ENCODE data around the gene CPE. TPM values are rescaled to one million over a fixed set of nuclear protein-coding genes. Genes with fewer than 3 reads are reported as not detected.

CPE gene
- total and polyA plus RNA-seq, 10 of the 15 experiments (the other 5 are each of a cell fraction or from before 2014, with no cell fraction given), result 0.05 to 0.14 TPM; not detected in 8

- H3K9ac ChIP-seq (ENCODE audit: control insufficient read depth, insufficient read depth, low read length), result no peak overlapping the region
- DNase-seq (ENCODE audit: low read depth, low spot score) (no peak), ATAC-seq (no peak), FAIRE-seq (no peak)
- intact Hi-C loops (cut with micrococcal nuclease; ENCODE audit: unreplicated experiment), result no loop called here
- no peak overlapping the region for H3K4me2 ChIP-seq (ENCODE audit: control insufficient read depth, insufficient read depth)
- ChIA-PET CTCF (interaction anchor here (1.6 kb wide), 1 partner anchor 21 kb away, joined by 5 read pairs; no protein-coding TSS in a partner anchor), RAD21 (ENCODE audit: unreplicated experiment) (no interaction called here), POLR2A (no interaction called here), SMC1A (ENCODE audit: uncharacterized antibody, unreplicated experiment) (interaction anchor here (0.6 to 0.7 kb wide), 2 partner anchors 27 to 907 kb away, joined by 3 read pairs; no protein-coding TSS in a partner anchor)
- H4K20me1 ChIP-seq (ENCODE audit: control insufficient read depth, insufficient read depth), result no peaks in the 10 kb centered on the region
- no peak overlapping the region for H2AFZ ChIP-seq (ENCODE audit: control insufficient read depth, low read depth, low read length)
- no TSS peak for BruUV-seq (replicated peaks)
- H3K79me2 ChIP-seq (ENCODE audit: control insufficient read depth, insufficient read depth, low read length), result no peaks in the 10 kb centered on the region
- no peaks in the 10 kb centered on the region; a peak in 1 of 4 replicates for H3K27me3 ChIP-seq (replicated peaks in 1 of 2; ENCODE audit: control insufficient read depth in 2 of 2, insufficient read depth in 2 of 2, low read length in 1 of 2)
- WGBS (ENCODE audit: insufficient coverage, insufficient replicate concordance, low lambda C conversion rate, missing lambda C conversion rate), result 0% methylated on average over 2 of the region's 2 CpGs
- in situ Hi-C loops (cut with MboI), result no loop called here
- H3K4me3 ChIP-seq, result no peak overlapping the region
- no peaks in the 10 kb centered on the region for H3K9me3 ChIP-seq (replicated peaks; ENCODE audit: control insufficient read depth, insufficient read depth, low read length)
- no peak overlapping the region for H3K27ac ChIP-seq (ENCODE audit: control insufficient read depth, insufficient read depth)
- no peaks in the 10 kb centered on the region for H3K36me3 ChIP-seq (ENCODE audit: control insufficient read depth in 2 of 2, insufficient read depth in 2 of 2, low read length in 1 of 2)
- H3K4me1 ChIP-seq (ENCODE audit: control insufficient read depth, insufficient read depth, low read length), result no peaks in the 10 kb centered on the region
- no peak for TF ChIP-seq ATF2 (IDR thresholded peaks at IDR 0.05; ENCODE audit: low read length)
- no peak for TF ChIP-seq IRF4 (IDR thresholded peaks at IDR 0.05; ENCODE audit: low read depth, low read length)
- TF ChIP-seq RUNX3 (IDR thresholded peaks at IDR 0.05; ENCODE audit: low read length), result no peak
- no peak for TF ChIP-seq SIX5 (IDR thresholded peaks at IDR 0.05; ENCODE audit: low read depth, low read length, severe bottlenecking)
- TF ChIP-seq RCOR1 (conservative IDR thresholded peaks at IDR 0.05; ENCODE audit: low read depth, low read length), result no peak
- TF ChIP-seq NBN (IDR thresholded peaks at IDR 0.05), result no peak
- TF ChIP-seq RBBP5 (conservative IDR thresholded peaks at IDR 0.05), result no peak
- TF ChIP-seq PML (IDR thresholded peaks at IDR 0.05; ENCODE audit: low read length), result no peak
- TF ChIP-seq CUX1 (IDR thresholded peaks at IDR 0.05; ENCODE audit: insufficient replicate concordance, low read depth, low read length), result no peak
- TF ChIP-seq MLLT1 (IDR thresholded peaks at IDR 0.05), result no peak
- TF ChIP-seq HDAC6 (IDR thresholded peaks at IDR 0.05; ENCODE audit: unreplicated experiment), result no peak
- no peak for TF ChIP-seq IKZF1 (conservative IDR thresholded peaks at IDR 0.05)
- TF ChIP-seq MYB (IDR thresholded peaks at IDR 0.05; ENCODE audit: borderline replicate concordance, low read depth, low read length), result no peak
- TF ChIP-seq YY1 (IDR thresholded peaks at IDR 0.05; ENCODE audit: low read depth, low read length), result no peak
- no peak for TF ChIP-seq ZNF207 (IDR thresholded peaks at IDR 0.05; ENCODE audit: borderline replicate concordance)
- TF ChIP-seq RAD51 (IDR thresholded peaks at IDR 0.05), result no peak
- no peak for TF ChIP-seq NKRF (conservative IDR thresholded peaks at IDR 0.05)
These were observed 136.4 kb downstream of the CPE start for GRCh38 chr4:165515201-165515600.

Data from GM12878 (cell line).